Panc1 (cell line): Measurements from ENCODE around the gene LRRN3.

ENCODE experiments used
- CTCF ChIP-seq: fragments of 450-650 bp; IDR thresholded peaks from 2 replicates; pipeline ENCODE4 v1.5.1; 2017; ENCODE audit warnings: mild to moderate bottlenecking
- POLR2AphosphoS5 ChIP-seq: IDR thresholded peaks from 2 replicates; pipeline ENCODE4 v1.6.1; 2012; ENCODE audit warnings: mild to moderate bottlenecking, low read depth, low read length, moderate library complexity
- REST ChIP-seq, 2 experiments: IDR thresholded peaks; 2 replicates each; pipeline ENCODE4 v1.6.1; 2011 to 2012; ENCODE audit warnings: low read depth in 2 of 2, control low read depth in 1 of 2, low read length in 1 of 2, mild to moderate bottlenecking in 1 of 2, moderate library complexity in 1 of 2; ENCODE audit not compliant: insufficient read depth in 1 of 2
- SIN3A ChIP-seq: IDR thresholded peaks from 2 replicates; pipeline ENCODE4 v1.6.1; 2012; ENCODE audit warnings: low read depth, mild to moderate bottlenecking, low read length, moderate library complexity, borderline replicate concordance; ENCODE audit not compliant: insufficient read depth
- TCF7L2 ChIP-seq: IDR thresholded peaks from 2 replicates; pipeline ENCODE4 v1.6.1; 2011; ENCODE audit warnings: mild to moderate bottlenecking, low read depth, low read length, inconsistent platforms

GRCh38 chr7:111090846-111091245 lies at the start of gene LRRN3:
- no peak for TF ChIP-seq CTCF
- no peak for TF ChIP-seq TCF7L2
- TF ChIP-seq REST (IDR thresholded peaks at IDR 0.05; ENCODE audit: insufficient read depth in 1 of 2, low read depth in 2 of 2, low read length in 1 of 2): no peak
- TF ChIP-seq POLR2AphosphoS5: no peak
- TF ChIP-seq SIN3A: no peak
